ENCODE measurements around the gene CIDEB. TPM values are rescaled to one million over a fixed set of nuclear protein-coding genes. Genes with fewer than 3 reads are reported as not detected.

The CIDEB gene
- total and polyA plus RNA-seq, 2 of the 4 experiments (the other 2 are of a cell fraction): under 0.01 to 0.19 TPM

- TF ChIP-seq NFE2L2 (IDR thresholded peaks at IDR 0.05; ENCODE audit: low read depth, low read length): no peak
- TF ChIP-seq BHLHE40 (IDR thresholded peaks at IDR 0.05; ENCODE audit: low read depth, low read length): no peak
- TF ChIP-seq USF2 (IDR thresholded peaks at IDR 0.05; ENCODE audit: low read depth, low read length): no peak
- TF ChIP-seq RAD21 (IDR thresholded peaks at IDR 0.05; ENCODE audit: low read length): no peak
Observed at GRCh38 chr14:24308342-24309124, 756 bp upstream of the CIDEB start (continued).

GRCh38 chr14:24307156-24307574, 612 bp downstream of the CIDEB start:
- H3K79me1 ChIP-seq (ENCODE audit: low read depth in 1 of 2, low read length in 2 of 2): peaks cover 7 to 15% of the 10 kb centered on the region in 2 experiments; a peak in 2 of 4 replicates
- H2AFZ ChIP-seq (replicated peaks; ENCODE audit: low read length, poor library complexity): no peak overlapping the region
- ATAC-seq (ENCODE audit: low read depth) (no peak), DNase-seq (no peak)
- H2BK15ac ChIP-seq (ENCODE audit: low read depth, low read length): no peak overlapping the region
- H3K9me1 ChIP-seq (ENCODE audit: insufficient read depth, low read length): peaks cover 5% of the 10 kb centered on the region; the same call in 1 of the 2 replicates
- dilution Hi-C loops (cut with HindIII; ENCODE audit: low sequenced_read_pairs, unreplicated experiment): no loop called here
- H3K36me3 ChIP-seq (ENCODE audit: control insufficient read depth, insufficient read depth, low read length): peaks cover 39% of the 10 kb centered on the region
- no peak overlapping the region for H2AK9ac ChIP-seq (replicated peaks; ENCODE audit: low read depth, low read length, poor library complexity)
- intact Hi-C loops (cut with micrococcal nuclease): no loop called here
- no peak overlapping the region for H3K23ac ChIP-seq (ENCODE audit: low read depth, low read length)
- no peak overlapping the region for H3K4me2 ChIP-seq (ENCODE audit: low read depth, low read length)
- ChIA-PET POLR2A (ENCODE audit: unreplicated experiment) (no interaction called here), CTCF (interaction anchor here (0.6 to 4.1 kb wide), 5 partner anchors 9 to 65 kb away, joined by 3 to 20 read pairs (median 6); partner anchors contain the start of gene TINF2)
- H3K27me3 ChIP-seq (ENCODE audit: control insufficient read depth, insufficient read depth, low read length): no peaks in the 10 kb centered on the region
- H3K9ac ChIP-seq (ENCODE audit: low read depth, low read length): no peak overlapping the region
- H3K4ac ChIP-seq (ENCODE audit: low read depth, low read length): no peak overlapping the region
- H2BK120ac ChIP-seq (ENCODE audit: low read depth, low read length): no peak overlapping the region
- BruUV-seq (replicated peaks): no TSS peak
- no peak overlapping the region for H2BK20ac ChIP-seq (ENCODE audit: low read depth, low read length)
- in situ Hi-C loops (cut with MboI; ENCODE audit: low sequenced_read_pairs): no loop called here
- H3K4me3 ChIP-seq (ENCODE audit: insufficient read depth, low read depth, low read length): no peak overlapping the region
- peaks cover 8% of the 10 kb centered on the region; the same call in 1 of the 2 replicates for H4K20me1 ChIP-seq (ENCODE audit: insufficient read depth, low read length)
- no peaks in the 10 kb centered on the region for H3K9me3 ChIP-seq (ENCODE audit: control insufficient read depth, insufficient read depth, low read length)
- no peak overlapping the region for H3K14ac ChIP-seq (replicated peaks; ENCODE audit: low read depth, low read length)
- no peak overlapping the region for H2BK5ac ChIP-seq (ENCODE audit: low read depth, low read length, poor library complexity, severe bottlenecking)
- WGBS, 2 experiments (ENCODE audit: extremely low coverage in 2 of 2, insufficient read length in 1 of 2): 86% methylated on average over 9 of the region's 11 CpGs; no CpG with 5 or more reads in 1 of the 2 experiments
- no peak overlapping the region for H3K56ac ChIP-seq (ENCODE audit: extremely low read depth, insufficient read depth, low read length)
- no peak overlapping the region for H2AK5ac ChIP-seq (ENCODE audit: low read depth, low read length)
- no peak overlapping the region for H4K5ac ChIP-seq (ENCODE audit: low read depth, low read length)
- TF ChIP-seq SMC3 (IDR thresholded peaks at IDR 0.05; ENCODE audit: low read depth, low read length): no peak
- H3K4me1 ChIP-seq (ENCODE audit: control insufficient read depth, insufficient read depth, low read length): peaks cover 10% of the 10 kb centered on the region; the same call in 1 of the 2 replicates
- no peak overlapping the region for H3K27ac ChIP-seq (ENCODE audit: insufficient read depth, low read length)
- no peak overlapping the region for H4K91ac ChIP-seq (ENCODE audit: insufficient read depth, low read depth, low read length)
- no peak overlapping the region for H4K8ac ChIP-seq (ENCODE audit: low read depth in 2 of 2, low read length in 2 of 2)
- no peak overlapping the region for H3K18ac ChIP-seq (ENCODE audit: low read depth, low read length)
